HEK293 (cell line): Measurements from ENCODE around the gene PLEKHF1.

Source experiments
- SP2 ChIP-seq: fragments of 450-650 bp; formaldehyde crosslinking; IDR thresholded peaks from 2 replicates; pipeline ENCODE4 v1.5.1; 2016; ENCODE audit warnings: missing biosample characterization, missing genetic modification characterization
- ZEB2 ChIP-seq: fragments of 450-650 bp; formaldehyde crosslinking; IDR thresholded peaks from 2 replicates; pipeline ENCODE4 v1.5.1; 2016; ENCODE audit warnings: missing biosample characterization, missing genetic modification characterization
- ZNF175 ChIP-seq: fragments of 450-650 bp; formaldehyde crosslinking; IDR thresholded peaks from 2 replicates; pipeline ENCODE4 v1.5.1; 2016; ENCODE audit warnings: missing biosample characterization, missing genetic modification characterization
- ZNF324 ChIP-seq: fragments of 450-650 bp; formaldehyde crosslinking; IDR thresholded peaks from 2 replicates; pipeline ENCODE4 v1.5.1; 2016; ENCODE audit warnings: missing biosample characterization, missing genetic modification characterization
- ZNF341 ChIP-seq: fragments of 450-650 bp; formaldehyde crosslinking; IDR thresholded peaks from 2 replicates; pipeline ENCODE4; 2016; ENCODE audit warnings: low read depth, missing biosample characterization, missing genetic modification characterization
- ZNF596 ChIP-seq: fragments of 450-650 bp; IDR thresholded peaks from 2 replicates; pipeline ENCODE4 v1.5.0; 2018; ENCODE audit warnings: missing biosample characterization, mild to moderate bottlenecking, missing genetic modification characterization, moderate library complexity
- ZNF777 ChIP-seq: fragments of 450-650 bp; formaldehyde crosslinking; IDR thresholded peaks from 2 replicates; pipeline ENCODE4 v1.5.1; 2017; ENCODE audit warnings: missing biosample characterization, missing genetic modification characterization, borderline replicate concordance
- ZSCAN16 ChIP-seq: fragments of 450-650 bp; formaldehyde crosslinking; IDR thresholded peaks from 2 replicates; pipeline ENCODE4 v1.5.1; 2016; ENCODE audit warnings: missing biosample characterization, missing genetic modification characterization
- ZSCAN23 ChIP-seq: fragments of 450-650 bp; formaldehyde crosslinking; IDR thresholded peaks from 2 replicates; pipeline ENCODE4 v1.5.1; 2016; ENCODE audit warnings: missing biosample characterization, missing genetic modification characterization
- ZSCAN30 ChIP-seq: fragments of 450-650 bp; IDR thresholded peaks from 2 replicates; pipeline ENCODE4 v1.5.1; 2018; ENCODE audit warnings: missing biosample characterization, mild to moderate bottlenecking, missing genetic modification characterization, moderate library complexity
- TF ChIP-seq, protein P1 (sequence below): fragments of 450-650 bp; formaldehyde crosslinking; IDR thresholded peaks from 2 replicates; pipeline ENCODE4 v1.5.1; 2016; ENCODE audit warnings: missing biosample characterization, missing genetic modification characterization, borderline replicate concordance
- TF ChIP-seq, protein P2 (sequence below): fragments of 450-650 bp; formaldehyde crosslinking; IDR thresholded peaks from 2 replicates; pipeline ENCODE4 v1.5.1; 2017; ENCODE audit warnings: missing biosample characterization, missing genetic modification characterization
- TF ChIP-seq, protein P3 (sequence below): fragments of 450-650 bp; IDR thresholded peaks from 2 replicates; pipeline ENCODE4 v1.5.1; 2018; ENCODE audit warnings: missing biosample characterization, missing genetic modification characterization
- TF ChIP-seq, protein P4 (sequence below): fragments of 450-650 bp; formaldehyde crosslinking; IDR thresholded peaks from 2 replicates; pipeline ENCODE4 v1.5.1; 2016; ENCODE audit warnings: missing biosample characterization, missing genetic modification characterization
- TF ChIP-seq, protein P5 (sequence below): fragments of 450-650 bp; formaldehyde crosslinking; IDR thresholded peaks from 2 replicates; pipeline ENCODE4 v1.5.1; 2016; ENCODE audit warnings: missing biosample characterization, missing genetic modification characterization, low read depth

The PLEKHF1 gene

DNA sequence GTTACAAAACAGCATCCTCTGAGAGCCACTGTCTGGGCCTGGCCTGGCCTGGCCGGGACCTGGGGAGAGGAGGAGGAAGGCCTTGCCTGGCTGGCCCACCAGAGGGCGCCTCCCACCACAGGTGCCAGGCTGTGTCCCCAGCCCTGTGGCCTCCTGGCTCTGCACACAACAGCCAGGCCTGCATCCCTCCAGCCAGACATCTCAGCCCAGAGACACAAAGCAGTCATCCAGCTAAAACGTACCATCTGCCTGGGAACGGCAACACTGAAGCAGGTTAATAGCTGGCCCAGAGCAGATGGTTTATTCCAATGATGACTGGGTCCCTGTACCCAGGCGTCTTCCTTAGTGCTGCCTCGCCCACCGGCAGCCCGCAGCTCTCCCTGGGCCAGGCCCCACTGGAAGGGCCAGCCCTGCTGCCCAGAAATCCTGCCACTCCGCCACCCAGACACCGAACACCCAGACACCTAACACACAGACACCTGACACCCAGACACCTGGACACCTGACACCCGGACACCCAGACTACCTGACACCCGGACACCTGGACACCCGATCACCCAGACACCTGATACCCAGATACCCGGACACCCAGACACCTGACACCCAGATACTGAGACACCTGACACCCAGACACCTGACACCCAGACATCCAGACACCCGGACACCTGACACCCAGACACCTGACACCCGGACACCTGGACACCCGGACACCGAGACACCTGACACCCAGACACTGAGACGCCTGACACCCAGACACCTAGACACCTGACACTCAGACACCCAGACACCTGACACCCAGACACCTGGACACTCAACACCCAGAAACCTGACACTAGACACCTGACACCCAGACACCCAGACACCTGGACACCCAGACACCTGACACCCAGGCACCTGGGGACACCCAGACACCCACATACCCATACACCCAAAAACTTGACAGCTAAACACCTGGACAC is 29.7 kb downstream of the PLEKHF1 start (continued):
- TF ChIP-seq, protein P1, sequence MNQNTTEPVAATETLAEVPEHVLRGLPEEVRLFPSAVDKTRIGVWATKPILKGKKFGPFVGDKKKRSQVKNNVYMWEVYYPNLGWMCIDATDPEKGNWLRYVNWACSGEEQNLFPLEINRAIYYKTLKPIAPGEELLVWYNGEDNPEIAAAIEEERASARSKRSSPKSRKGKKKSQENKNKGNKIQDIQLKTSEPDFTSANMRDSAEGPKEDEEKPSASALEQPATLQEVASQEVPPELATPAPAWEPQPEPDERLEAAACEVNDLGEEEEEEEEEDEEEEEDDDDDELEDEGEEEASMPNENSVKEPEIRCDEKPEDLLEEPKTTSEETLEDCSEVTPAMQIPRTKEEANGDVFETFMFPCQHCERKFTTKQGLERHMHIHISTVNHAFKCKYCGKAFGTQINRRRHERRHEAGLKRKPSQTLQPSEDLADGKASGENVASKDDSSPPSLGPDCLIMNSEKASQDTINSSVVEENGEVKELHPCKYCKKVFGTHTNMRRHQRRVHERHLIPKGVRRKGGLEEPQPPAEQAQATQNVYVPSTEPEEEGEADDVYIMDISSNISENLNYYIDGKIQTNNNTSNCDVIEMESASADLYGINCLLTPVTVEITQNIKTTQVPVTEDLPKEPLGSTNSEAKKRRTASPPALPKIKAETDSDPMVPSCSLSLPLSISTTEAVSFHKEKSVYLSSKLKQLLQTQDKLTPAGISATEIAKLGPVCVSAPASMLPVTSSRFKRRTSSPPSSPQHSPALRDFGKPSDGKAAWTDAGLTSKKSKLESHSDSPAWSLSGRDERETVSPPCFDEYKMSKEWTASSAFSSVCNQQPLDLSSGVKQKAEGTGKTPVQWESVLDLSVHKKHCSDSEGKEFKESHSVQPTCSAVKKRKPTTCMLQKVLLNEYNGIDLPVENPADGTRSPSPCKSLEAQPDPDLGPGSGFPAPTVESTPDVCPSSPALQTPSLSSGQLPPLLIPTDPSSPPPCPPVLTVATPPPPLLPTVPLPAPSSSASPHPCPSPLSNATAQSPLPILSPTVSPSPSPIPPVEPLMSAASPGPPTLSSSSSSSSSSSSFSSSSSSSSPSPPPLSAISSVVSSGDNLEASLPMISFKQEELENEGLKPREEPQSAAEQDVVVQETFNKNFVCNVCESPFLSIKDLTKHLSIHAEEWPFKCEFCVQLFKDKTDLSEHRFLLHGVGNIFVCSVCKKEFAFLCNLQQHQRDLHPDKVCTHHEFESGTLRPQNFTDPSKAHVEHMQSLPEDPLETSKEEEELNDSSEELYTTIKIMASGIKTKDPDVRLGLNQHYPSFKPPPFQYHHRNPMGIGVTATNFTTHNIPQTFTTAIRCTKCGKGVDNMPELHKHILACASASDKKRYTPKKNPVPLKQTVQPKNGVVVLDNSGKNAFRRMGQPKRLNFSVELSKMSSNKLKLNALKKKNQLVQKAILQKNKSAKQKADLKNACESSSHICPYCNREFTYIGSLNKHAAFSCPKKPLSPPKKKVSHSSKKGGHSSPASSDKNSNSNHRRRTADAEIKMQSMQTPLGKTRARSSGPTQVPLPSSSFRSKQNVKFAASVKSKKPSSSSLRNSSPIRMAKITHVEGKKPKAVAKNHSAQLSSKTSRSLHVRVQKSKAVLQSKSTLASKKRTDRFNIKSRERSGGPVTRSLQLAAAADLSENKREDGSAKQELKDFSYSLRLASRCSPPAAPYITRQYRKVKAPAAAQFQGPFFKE = no peak; the same call in 1 of the 2 replicates
- TF ChIP-seq ZNF777 (tag by site-specific recombination) = no peak
- no peak for TF ChIP-seq ZNF324 (tag by site-specific recombination)
- TF ChIP-seq, protein P2, sequence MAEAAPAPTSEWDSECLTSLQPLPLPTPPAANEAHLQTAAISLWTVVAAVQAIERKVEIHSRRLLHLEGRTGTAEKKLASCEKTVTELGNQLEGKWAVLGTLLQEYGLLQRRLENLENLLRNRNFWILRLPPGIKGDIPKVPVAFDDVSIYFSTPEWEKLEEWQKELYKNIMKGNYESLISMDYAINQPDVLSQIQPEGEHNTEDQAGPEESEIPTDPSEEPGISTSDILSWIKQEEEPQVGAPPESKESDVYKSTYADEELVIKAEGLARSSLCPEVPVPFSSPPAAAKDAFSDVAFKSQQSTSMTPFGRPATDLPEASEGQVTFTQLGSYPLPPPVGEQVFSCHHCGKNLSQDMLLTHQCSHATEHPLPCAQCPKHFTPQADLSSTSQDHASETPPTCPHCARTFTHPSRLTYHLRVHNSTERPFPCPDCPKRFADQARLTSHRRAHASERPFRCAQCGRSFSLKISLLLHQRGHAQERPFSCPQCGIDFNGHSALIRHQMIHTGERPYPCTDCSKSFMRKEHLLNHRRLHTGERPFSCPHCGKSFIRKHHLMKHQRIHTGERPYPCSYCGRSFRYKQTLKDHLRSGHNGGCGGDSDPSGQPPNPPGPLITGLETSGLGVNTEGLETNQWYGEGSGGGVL (tag by site-specific recombination) = no peak
- TF ChIP-seq ZSCAN16 (tag by site-specific recombination) = no peak
- no peak for TF ChIP-seq ZSCAN23
- peak; percentile 98 for TF ChIP-seq ZEB2 (tag by site-specific recombination)
- TF ChIP-seq ZNF175 (tag by site-specific recombination) = no peak
- peak; percentile 66; the same call in 1 of the 2 replicates for TF ChIP-seq ZNF341 (tag by site-specific recombination)
- TF ChIP-seq, protein P3, sequence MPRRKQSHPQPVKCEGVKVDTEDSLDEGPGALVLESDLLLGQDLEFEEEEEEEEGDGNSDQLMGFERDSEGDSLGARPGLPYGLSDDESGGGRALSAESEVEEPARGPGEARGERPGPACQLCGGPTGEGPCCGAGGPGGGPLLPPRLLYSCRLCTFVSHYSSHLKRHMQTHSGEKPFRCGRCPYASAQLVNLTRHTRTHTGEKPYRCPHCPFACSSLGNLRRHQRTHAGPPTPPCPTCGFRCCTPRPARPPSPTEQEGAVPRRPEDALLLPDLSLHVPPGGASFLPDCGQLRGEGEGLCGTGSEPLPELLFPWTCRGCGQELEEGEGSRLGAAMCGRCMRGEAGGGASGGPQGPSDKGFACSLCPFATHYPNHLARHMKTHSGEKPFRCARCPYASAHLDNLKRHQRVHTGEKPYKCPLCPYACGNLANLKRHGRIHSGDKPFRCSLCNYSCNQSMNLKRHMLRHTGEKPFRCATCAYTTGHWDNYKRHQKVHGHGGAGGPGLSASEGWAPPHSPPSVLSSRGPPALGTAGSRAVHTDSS (tag by site-specific recombination) = peak; percentile 70
- TF ChIP-seq, protein P4, sequence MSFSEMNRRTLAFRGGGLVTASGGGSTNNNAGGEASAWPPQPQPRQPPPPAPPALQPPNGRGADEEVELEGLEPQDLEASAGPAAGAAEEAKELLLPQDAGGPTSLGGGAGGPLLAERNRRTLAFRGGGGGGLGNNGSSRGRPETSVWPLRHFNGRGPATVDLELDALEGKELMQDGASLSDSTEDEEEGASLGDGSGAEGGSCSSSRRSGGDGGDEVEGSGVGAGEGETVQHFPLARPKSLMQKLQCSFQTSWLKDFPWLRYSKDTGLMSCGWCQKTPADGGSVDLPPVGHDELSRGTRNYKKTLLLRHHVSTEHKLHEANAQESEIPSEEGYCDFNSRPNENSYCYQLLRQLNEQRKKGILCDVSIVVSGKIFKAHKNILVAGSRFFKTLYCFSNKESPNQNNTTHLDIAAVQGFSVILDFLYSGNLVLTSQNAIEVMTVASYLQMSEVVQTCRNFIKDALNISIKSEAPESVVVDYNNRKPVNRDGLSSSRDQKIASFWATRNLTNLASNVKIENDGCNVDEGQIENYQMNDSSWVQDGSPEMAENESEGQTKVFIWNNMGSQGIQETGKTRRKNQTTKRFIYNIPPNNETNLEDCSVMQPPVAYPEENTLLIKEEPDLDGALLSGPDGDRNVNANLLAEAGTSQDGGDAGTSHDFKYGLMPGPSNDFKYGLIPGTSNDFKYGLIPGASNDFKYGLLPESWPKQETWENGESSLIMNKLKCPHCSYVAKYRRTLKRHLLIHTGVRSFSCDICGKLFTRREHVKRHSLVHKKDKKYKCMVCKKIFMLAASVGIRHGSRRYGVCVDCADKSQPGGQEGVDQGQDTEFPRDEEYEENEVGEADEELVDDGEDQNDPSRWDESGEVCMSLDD (tag by site-specific recombination) = peak; percentile 76
- peak; percentile 30; the same call in 1 of the 2 replicates for TF ChIP-seq ZNF596 (tag by site-specific recombination)
- TF ChIP-seq SP2 (tag by site-specific recombination) = no peak
- TF ChIP-seq ZSCAN30 (tag by site-specific recombination) = peak; percentile 77; the same call in 1 of the 2 replicates
- TF ChIP-seq, protein P5, sequence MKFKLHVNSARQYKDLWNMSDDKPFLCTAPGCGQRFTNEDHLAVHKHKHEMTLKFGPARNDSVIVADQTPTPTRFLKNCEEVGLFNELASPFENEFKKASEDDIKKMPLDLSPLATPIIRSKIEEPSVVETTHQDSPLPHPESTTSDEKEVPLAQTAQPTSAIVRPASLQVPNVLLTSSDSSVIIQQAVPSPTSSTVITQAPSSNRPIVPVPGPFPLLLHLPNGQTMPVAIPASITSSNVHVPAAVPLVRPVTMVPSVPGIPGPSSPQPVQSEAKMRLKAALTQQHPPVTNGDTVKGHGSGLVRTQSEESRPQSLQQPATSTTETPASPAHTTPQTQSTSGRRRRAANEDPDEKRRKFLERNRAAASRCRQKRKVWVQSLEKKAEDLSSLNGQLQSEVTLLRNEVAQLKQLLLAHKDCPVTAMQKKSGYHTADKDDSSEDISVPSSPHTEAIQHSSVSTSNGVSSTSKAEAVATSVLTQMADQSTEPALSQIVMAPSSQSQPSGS (tag by site-specific recombination) = no peak
